HG02840 (cell line): ENCODE measurements around the gene HSF4.

Experiments used
- ATAC-seq: cut with Tn5 transposase; IDR thresholded peaks from one replicate; pipeline ENCODE4 v1.9.1; 2021; ENCODE audit warnings: mild to moderate bottlenecking, moderate library complexity, moderate number of reproducible peaks; ENCODE audit not compliant: unreplicated experiment, low FRiP score

The HSF4 gene

GRCh38 chr16:67215706-67216105, 51.2 kb downstream of the HSF4 start:
- ATAC-seq: no peak

GRCh38 chr16:67216612-67217490, 52.3 kb downstream of the HSF4 start:
- ATAC-seq: no peak
